ENCODE data around the gene JPH2. TPM values are rescaled to one million over a fixed set of nuclear protein-coding genes. Genes with fewer than 3 reads are reported as not detected.

JPH2 gene
- total RNA-seq, 1 donor from 2014 or later, result 18.5 TPM

DNA sequence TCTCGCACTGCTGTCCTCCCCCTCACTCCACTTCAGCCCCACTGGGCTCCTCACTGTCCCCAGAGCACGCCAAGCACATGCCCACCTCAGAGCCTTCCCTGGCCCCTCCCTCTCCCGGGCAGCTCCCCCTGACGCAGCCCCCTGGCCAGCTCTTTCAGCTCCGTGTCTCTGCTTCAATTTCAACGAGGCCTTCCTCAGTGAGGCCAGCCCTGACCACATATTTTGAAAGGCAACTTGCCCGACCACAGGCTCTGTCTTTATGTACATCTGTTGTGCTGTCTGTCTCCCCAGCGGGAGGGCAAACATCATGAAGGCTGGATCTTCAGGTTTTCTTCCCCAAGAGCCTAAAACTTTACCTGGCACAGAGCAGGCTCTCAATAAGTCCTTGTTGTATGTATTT is 44.6 kb downstream of the JPH2 start:
- Mint-ChIP-seq H3K27ac (ENCODE audit: unreplicated experiment) (peak overlapping the region; percentile 29), H3K4me1 (ENCODE audit: low read depth, unreplicated experiment) (peaks cover 20% of the 10 kb centered on the region), H3K4me3 (ENCODE audit: unreplicated experiment) (no peak overlapping the region), H3K9me3 (ENCODE audit: unreplicated experiment) (no peaks in the 10 kb centered on the region), H3K36me3 (ENCODE audit: low read depth, unreplicated experiment) (peaks cover 14% of the 10 kb centered on the region), H3K27me3 (ENCODE audit: low read depth, unreplicated experiment) (peaks cover 9% of the 10 kb centered on the region)
- H3K36me3 ChIP-seq (ENCODE audit: insufficient read depth, low read length), result no peaks in the 10 kb centered on the region
- no peak overlapping the region for H3K9ac ChIP-seq (ENCODE audit: low read length)
- no peaks in the 10 kb centered on the region for H3K79me2 ChIP-seq (ENCODE audit: insufficient read depth, low read length)
- H3K4me2 ChIP-seq (ENCODE audit: low read length), result peak overlapping the region; percentile 16
- H2AFZ ChIP-seq (ENCODE audit: low read depth, low read length), result no peak overlapping the region
- H3K27me3 ChIP-seq (ENCODE audit: insufficient read depth, low read length), result peaks cover 5% of the 10 kb centered on the region
- H3K9me3 ChIP-seq (ENCODE audit: insufficient read depth, low read depth, low read length), result no peaks in the 10 kb centered on the region
- TF ChIP-seq, protein P1, sequence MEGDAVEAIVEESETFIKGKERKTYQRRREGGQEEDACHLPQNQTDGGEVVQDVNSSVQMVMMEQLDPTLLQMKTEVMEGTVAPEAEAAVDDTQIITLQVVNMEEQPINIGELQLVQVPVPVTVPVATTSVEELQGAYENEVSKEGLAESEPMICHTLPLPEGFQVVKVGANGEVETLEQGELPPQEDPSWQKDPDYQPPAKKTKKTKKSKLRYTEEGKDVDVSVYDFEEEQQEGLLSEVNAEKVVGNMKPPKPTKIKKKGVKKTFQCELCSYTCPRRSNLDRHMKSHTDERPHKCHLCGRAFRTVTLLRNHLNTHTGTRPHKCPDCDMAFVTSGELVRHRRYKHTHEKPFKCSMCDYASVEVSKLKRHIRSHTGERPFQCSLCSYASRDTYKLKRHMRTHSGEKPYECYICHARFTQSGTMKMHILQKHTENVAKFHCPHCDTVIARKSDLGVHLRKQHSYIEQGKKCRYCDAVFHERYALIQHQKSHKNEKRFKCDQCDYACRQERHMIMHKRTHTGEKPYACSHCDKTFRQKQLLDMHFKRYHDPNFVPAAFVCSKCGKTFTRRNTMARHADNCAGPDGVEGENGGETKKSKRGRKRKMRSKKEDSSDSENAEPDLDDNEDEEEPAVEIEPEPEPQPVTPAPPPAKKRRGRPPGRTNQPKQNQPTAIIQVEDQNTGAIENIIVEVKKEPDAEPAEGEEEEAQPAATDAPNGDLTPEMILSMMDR (IDR thresholded peaks at IDR 0.05; ENCODE audit: insufficient read depth, low read depth, low read length), result no peak
- no peak for TF ChIP-seq EZH2 (IDR thresholded peaks at IDR 0.05; ENCODE audit: insufficient read depth, low read length)
- H3K4me3 ChIP-seq (ENCODE audit: insufficient read depth, low read depth, low read length), result no peak overlapping the region
- DNase-seq (ENCODE audit: low read depth), result peak; percentile 76
- no peaks in the 10 kb centered on the region for H4K20me1 ChIP-seq (ENCODE audit: insufficient read depth, low read length)
- no peak for FAIRE-seq
- peaks cover 13% of the 10 kb centered on the region for H3K4me1 ChIP-seq (ENCODE audit: insufficient read depth, low read length)
- no peak overlapping the region for H3K27ac ChIP-seq (ENCODE audit: low read depth, low read length)

DNA sequence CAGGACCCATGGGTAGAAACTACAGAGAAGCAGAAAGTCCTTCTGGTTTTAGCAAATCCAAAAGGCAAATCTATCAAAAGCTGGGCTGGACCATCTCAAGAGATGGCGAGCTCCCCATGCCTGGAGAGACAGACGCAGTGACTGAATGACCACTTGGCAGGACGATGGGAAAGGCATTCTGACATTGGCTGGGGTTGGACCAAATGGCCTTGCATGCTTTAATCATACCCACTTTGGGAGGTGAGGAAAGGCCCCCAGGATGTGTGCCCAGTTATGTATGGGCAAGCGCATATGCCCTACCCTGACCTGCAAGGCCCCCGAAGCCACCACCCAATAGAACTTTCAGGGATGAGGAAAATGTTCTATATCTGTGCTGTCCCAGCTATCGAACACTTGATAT is 45.1 kb downstream of the JPH2 start:
- Mint-ChIP-seq H3K4me3 (ENCODE audit: unreplicated experiment) (no peak overlapping the region), H3K27ac (ENCODE audit: unreplicated experiment) (no peak overlapping the region), H3K9me3 (ENCODE audit: unreplicated experiment) (no peaks in the 10 kb centered on the region), H3K4me1 (ENCODE audit: low read depth, unreplicated experiment) (peaks cover 22% of the 10 kb centered on the region), H3K36me3 (ENCODE audit: low read depth, unreplicated experiment) (peaks cover 11% of the 10 kb centered on the region), H3K27me3 (ENCODE audit: low read depth, unreplicated experiment) (peaks cover 9% of the 10 kb centered on the region)
- Histone ChIP-seq H4K20me1 (ENCODE audit: insufficient read depth, low read length) (no peaks in the 10 kb centered on the region), H3K79me2 (ENCODE audit: insufficient read depth, low read length) (no peaks in the 10 kb centered on the region), H3K27me3 (ENCODE audit: insufficient read depth, low read length) (peaks cover 5% of the 10 kb centered on the region), H3K4me2 (ENCODE audit: low read length) (peak overlapping the region; percentile 16), H3K4me1 (ENCODE audit: insufficient read depth, low read length) (peaks cover 18% of the 10 kb centered on the region), H3K36me3 (ENCODE audit: insufficient read depth, low read length) (no peaks in the 10 kb centered on the region), H3K4me3 (ENCODE audit: insufficient read depth, low read depth, low read length) (no peak overlapping the region), H3K9ac (ENCODE audit: low read length) (no peak overlapping the region), H3K27ac (ENCODE audit: low read depth, low read length) (no peak overlapping the region), H3K9me3 (ENCODE audit: insufficient read depth, low read depth, low read length) (no peaks in the 10 kb centered on the region), H2AFZ (ENCODE audit: low read depth, low read length) (no peak overlapping the region)
- FAIRE-seq (no peak), DNase-seq (ENCODE audit: low read depth) (no peak)
- TF ChIP-seq EZH2 (IDR thresholded peaks at IDR 0.05; ENCODE audit: insufficient read depth, low read length), result no peak
- TF ChIP-seq, protein P1 (IDR thresholded peaks at IDR 0.05; ENCODE audit: insufficient read depth, low read depth, low read length), result no peak

DNA sequence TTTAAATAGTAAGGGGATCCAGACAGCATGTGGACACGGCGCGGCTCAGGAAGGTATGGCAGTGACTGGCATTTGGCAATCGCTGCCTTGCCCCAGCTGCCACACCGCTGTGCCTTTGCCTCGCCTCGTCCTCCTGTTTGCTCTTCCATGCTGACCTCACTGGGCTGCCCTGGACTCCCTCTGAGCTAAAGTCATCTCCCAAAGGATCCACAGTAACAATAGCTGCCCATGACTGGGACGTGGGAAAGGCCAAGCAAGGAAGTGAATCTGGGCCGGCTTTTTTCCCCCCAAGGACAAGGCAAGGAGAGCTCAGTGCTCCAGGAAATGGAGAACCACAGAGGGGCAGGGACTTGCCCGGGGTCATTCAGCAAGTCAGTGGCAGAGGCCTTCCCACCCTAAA is 48.1 kb downstream of the JPH2 start:
- Mint-ChIP-seq H3K36me3 (ENCODE audit: low read depth, unreplicated experiment) (peaks cover 8% of the 10 kb centered on the region), H3K4me1 (ENCODE audit: low read depth, unreplicated experiment) (peaks cover 35% of the 10 kb centered on the region), H3K9me3 (ENCODE audit: unreplicated experiment) (no peaks in the 10 kb centered on the region), H3K27ac (ENCODE audit: unreplicated experiment) (no peak overlapping the region), H3K27me3 (ENCODE audit: low read depth, unreplicated experiment) (peaks cover 5% of the 10 kb centered on the region), H3K4me3 (ENCODE audit: unreplicated experiment) (no peak overlapping the region)
- Histone ChIP-seq H4K20me1 (ENCODE audit: insufficient read depth, low read length) (no peaks in the 10 kb centered on the region), H3K9me3 (ENCODE audit: insufficient read depth, low read depth, low read length) (no peaks in the 10 kb centered on the region), H3K4me3 (ENCODE audit: insufficient read depth, low read depth, low read length) (no peak overlapping the region), H3K4me1 (ENCODE audit: insufficient read depth, low read length) (peaks cover 20% of the 10 kb centered on the region), H3K9ac (ENCODE audit: low read length) (no peak overlapping the region), H3K4me2 (ENCODE audit: low read length) (no peak overlapping the region), H3K79me2 (ENCODE audit: insufficient read depth, low read length) (no peaks in the 10 kb centered on the region), H3K27me3 (ENCODE audit: insufficient read depth, low read length) (no peaks in the 10 kb centered on the region), H3K36me3 (ENCODE audit: insufficient read depth, low read length) (no peaks in the 10 kb centered on the region), H2AFZ (ENCODE audit: low read depth, low read length) (no peak overlapping the region), H3K27ac (ENCODE audit: low read depth, low read length) (no peak overlapping the region)
- no peak for DNase-seq (ENCODE audit: low read depth)
- no peak for TF ChIP-seq EZH2 (IDR thresholded peaks at IDR 0.05; ENCODE audit: insufficient read depth, low read length)
- TF ChIP-seq, protein P1 (IDR thresholded peaks at IDR 0.05; ENCODE audit: insufficient read depth, low read depth, low read length), result no peak
- FAIRE-seq, result no peak
